Stimulated activated CD8-positive, alpha-beta memory T cell treated with anti-CD3 and anti-CD28 coated beads, Interleukin-15, amount 100 ng/mL, for 48 hours (primary cell): ENCODE data around the gene YPEL1.
A peak's percentile ranks its signal among the peaks of the same experiment; 100 is the strongest.

ENCODE experiments used
- DNase-seq, 2 donors: peaks; one replicate each; pipeline ENCODE4 v3.0.0-alpha.2; 2020; ENCODE audit warnings: low read depth in 2 of 2

YPEL1 gene, protein sequence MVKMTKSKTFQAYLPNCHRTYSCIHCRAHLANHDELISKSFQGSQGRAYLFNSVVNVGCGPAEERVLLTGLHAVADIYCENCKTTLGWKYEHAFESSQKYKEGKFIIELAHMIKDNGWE

DNA sequence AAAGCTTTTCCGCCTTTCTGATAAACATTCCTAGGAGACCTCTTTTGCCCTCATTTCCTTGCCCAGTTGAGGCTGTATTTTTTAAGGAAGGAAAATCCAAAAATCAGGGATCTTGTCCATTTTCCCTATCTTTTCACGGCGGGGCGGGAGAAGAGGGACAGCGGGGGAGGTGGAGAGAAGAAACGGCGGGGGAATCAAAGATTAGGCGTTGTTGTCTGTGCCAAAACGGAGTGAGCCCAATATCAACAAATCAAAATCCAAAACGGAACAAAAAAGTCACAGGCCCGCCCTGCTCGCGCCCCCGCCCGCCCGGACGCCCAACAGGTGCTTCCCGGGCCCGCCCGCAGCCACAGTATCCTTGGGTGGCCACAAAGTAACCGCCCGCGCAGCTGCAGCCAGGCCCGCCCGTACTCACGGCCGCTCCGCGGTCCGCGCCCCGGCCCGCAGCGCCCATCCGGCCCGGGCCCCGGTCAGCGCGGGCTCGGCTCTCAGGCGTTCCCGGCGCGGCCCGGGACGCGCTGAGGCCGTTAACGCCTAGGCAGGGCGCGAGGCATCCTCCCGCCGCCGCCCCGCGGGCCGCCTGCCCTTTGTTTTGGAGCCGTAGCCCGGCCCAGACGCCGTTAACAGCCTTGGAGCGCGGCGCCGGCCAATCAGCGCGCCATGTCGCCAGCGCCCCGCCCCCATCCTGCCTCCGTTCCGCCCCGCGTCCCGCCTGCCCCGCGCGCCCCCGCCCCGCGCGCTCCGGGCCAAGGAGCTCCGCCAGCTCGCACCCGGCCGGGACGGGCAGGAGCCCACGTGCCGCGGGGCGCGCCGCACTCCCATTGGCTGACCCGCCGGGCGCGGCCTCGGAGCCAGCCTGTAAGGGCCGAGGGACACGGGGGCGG is at the start of gene YPEL1:
Gene YPEL1, minus strand, starts transcription at position 595 of the 884 bp plus-strand sequence. CDS start 25,050 bp downstream, outside the sequence.
- DNase-seq = peak; percentile 90 to 93

DNA sequence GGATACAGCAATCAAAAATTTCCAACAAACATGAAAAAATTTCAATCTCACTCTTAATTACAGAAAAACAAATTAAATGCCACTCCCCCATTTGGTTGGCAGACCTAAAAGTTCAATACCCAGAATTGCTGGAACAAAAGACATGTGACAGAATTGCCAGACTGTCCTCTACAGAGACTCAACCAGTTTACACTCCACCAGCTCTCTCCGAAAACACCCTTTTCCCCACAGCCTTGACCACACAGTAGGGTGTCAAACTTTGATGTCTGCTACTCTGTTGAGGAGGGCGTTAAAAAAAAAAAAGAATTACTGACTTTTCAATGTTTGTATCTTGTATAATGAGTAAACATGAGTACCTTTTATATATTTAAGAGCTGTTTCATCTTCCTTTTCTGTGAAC is 44.7 kb upstream of the YPEL1 start:
- DNase-seq = no peak

DNA sequence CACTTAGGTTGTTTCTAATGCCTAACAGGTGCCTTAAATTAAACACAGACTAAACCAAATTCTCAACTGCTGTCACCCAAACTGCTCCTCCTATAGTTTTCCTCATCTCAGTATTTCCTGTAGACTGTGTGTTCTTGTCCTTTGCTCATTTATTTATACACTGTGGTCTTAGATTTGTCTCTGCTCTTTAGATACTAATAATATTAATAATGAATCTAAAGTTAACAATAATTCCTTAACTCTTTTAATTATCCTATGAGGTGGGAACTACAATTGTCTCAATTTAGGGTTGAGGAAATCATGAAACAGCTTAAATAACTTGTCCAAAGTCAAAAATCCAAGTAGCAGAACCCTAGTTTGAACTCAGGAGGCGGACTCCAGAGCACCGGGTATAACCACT is 43.9 kb upstream of the YPEL1 start:
- DNase-seq = no peak

DNA sequence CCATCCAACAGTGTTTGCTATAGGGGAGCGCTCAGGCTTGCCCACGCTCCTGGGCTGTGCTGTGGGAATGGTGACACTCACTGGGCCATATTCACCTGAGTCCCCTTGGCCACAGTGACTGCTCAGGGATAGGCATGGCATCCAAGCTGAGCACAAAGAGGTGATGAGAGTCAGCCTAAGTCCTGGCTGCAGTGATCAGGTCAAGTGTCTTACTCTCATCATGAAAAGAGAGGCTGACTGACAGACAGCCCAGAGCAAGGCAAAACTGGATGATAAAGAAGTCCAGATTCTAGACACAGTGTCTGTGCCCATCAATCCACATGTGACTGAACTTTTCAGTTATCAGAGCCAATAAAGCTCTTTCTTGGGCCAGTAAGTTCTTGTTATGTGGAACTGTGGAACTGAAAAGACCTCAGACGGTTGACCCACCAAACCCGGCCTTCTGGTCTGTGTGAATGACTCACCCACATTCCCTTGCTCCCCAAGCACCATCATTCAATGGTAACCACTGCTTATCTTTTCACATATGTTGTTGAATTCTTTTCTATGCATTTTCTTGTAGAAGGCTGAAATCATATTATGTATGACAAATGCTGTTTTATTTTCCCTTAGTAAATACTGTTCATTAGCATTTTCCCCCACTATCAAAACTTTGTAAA is 43.2 kb upstream of the YPEL1 start:
- no peak for DNase-seq

DNA sequence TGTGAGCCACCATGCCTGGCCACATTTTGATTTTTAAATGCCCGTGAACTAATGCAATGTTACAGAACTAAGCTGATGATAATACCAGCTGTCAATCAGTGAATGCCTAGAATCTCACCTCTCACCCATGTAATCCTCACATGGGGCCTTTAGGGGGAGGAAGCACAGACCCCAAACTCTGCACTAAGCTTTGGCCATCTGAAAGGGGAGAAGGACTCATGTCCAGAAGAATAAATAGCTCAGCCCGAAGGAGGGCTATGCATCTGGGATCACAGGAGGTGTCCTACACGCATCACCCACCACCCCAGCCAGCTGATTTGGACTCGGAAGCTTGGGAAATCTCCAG is 36.0 kb upstream of the YPEL1 start:
- no peak for DNase-seq

DNA sequence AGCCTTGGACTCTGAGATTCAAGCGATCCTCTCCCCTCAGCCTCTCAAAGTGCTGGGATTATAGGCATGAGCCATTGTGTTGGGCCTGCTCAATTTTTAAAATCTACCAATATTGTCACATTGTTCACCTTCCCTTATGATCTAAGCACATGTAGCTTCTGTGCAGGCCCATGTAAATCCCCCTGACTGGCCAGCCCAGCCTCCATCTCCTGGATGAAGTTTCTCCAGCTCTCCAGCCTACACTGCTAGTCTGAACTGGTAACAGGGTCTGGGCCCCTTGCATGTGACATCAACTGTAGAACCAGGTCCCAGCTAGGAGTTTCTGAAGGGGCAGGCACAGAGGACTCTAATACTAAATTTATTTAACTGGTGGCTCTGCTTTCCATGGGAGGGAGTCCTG is 32.8 kb upstream of the YPEL1 start:
- DNase-seq = no peak

DNA sequence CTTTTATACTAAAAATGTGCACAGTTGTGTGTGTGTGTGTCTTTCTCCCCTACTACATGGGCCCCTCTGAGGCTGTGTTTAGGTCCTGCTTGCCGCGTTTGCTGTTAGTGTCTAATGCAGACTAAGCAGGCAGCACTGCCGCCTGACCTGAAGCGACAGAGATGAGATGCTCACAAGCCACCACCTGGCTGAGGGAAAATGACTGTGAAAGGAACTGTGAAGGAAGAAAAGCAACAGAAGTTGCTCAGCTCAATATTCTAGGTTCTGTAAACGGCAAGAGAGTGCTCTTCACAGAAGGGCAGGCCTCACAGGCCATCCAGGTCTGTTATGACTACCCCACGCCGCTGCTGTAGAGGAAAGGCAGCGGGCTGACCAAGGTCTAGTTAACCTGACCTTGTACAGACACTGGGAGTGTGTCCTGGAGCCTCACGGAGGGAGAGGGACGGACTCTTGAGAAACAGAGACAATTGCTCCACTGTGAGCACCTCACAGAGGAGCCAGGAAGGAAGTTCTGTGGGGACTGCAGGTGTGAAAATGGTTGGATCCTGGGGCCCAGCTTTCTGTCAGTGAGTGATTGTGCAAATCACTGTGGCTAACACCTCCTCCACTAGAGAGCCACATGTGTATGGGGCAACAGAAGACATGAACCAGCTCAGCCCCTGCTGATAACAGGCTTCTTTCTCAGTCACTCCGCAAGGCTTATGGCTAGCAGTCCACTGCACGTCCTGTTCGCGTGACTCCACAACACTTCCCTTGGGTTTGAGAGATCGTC is 31.3 kb upstream of the YPEL1 start:
- peak; percentile 68 to 70 for DNase-seq

DNA sequence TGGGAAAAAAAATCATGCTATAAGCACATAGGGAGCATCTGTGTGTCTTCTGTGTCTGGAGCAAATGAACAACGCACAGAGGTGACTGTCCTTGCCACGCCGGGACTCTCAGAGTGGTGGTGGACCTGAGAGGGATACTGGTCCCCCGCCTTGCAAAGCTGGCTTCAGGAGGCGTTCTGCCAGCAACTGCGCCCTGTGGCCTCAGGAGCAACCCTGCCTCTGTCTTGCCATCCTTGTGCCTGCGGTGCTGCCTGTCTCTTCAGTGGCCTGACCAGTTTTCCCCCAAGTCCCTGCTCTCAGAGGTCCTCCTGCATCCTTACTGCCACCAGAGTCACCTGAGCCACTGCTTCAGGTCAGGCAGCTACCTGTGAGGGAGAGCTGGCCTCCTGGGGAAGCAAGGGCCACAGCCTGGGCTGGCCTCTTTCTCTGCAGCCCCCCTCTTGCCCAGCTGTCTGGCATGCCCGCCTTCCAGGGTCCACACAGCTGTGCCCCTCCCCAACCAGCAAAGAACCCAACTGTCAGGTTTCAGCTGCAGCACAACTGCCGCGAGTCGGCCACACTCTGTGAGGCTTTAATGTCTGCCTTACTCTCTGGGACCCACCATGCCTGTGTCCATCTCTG is 30.4 kb upstream of the YPEL1 start:
- DNase-seq = no peak

DNA sequence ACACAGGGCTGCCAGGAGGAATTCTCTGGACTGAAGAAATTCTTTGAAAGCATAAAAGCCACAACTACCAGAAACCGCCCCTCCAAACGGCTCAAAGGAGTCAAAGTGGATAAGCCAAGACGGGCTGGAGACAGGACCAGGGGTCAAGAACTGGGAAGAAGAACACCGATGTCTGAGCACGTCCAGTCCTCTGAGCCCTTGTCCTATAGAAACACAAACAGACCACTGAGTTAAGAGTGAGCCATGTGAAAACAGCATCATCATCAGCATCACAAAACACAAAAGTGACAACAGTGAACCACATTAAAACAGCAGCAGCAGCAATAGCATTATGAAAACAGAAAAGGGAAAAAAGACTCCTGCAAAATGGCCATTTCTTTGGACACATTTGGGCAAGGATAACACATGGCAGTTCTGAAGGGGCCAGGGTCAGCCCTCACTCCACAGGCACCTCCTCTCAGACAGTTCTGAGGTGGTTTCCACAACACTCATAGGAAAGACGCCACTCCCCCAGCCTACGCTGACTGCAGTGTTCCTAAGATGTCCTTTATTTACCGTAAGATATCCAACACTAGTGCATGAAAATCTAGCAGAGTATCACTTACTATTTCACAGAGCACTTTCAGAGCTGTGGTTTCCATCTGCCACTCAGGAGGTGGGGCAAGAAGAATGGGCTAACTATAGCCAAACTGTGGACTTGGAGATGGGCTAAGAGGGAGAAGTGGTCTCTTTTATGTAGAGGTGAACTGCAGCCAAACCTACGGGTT is 28.6 kb upstream of the YPEL1 start:
- no peak for DNase-seq

DNA sequence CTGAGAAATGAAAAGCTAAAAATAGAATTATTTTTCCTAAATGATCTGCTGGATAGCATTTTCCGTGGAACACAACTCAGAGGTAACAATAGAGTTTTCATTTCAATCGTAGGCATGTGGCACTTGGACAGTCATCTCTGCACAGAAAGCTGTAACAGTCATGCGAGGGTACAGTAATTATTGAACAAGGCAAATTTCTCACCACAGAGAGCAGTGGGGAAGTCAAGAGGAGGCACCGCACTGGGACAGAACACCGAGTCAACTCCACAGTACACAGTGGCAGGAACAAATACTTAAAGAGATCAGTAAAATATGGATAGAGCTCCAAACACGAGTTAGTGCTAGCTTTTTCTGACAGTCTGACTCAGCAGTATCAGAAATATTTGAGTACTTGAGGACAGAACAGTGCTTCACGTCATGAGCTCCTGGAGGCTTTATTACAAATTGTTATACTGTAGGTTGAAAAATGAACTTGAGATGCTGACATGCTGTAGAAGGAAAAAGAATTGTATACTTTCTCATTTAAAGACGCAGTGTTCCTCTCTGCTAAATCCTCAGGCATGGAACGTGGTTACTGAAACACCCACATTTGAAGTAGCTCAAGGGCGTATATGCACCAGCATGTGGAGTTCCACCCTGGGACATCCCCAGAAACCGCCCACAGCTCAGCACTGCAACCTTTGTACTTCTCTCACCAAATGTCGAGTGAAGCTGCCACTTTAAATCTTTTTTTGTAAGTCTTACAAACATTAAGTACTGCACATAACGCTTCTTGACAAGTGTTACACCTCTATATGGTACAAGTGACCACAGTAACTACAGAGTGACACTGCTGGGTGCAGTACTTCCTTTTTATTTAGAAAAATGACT is 27.4 kb upstream of the YPEL1 start:
- DNase-seq = peak; percentile 39 to 47

DNA sequence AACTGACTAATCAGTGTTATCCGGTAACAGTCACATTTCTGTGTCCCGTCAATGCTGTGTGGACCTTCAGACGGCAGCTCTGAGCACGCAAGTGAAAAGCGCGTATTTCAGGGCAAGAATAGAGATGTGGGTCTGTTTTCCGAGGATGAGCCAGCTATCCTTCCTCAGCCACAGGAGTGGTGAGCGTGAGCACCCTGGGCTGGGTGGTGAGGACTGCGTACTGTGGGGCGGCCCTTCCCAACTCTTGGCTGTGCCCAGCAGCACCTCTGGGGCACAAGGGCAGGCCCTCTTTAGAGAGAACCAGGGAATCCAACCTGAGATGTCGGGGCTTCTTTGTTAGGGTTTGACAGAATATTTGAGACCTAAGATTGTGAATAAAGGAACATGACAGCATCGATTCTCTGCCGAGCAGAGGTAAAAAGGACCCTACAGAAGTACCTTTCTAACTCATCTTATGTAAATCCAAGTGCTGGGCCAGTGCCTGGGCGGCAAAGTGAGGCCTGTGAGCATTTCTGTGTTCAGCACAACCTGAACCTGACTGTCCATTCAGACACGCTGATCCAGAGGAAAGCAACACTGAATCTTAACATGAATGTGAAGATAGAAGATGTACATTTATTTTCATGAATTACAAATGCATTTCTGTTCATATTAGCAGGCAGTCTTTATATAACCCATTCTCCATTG is 26.5 kb upstream of the YPEL1 start:
- no peak for DNase-seq

DNA sequence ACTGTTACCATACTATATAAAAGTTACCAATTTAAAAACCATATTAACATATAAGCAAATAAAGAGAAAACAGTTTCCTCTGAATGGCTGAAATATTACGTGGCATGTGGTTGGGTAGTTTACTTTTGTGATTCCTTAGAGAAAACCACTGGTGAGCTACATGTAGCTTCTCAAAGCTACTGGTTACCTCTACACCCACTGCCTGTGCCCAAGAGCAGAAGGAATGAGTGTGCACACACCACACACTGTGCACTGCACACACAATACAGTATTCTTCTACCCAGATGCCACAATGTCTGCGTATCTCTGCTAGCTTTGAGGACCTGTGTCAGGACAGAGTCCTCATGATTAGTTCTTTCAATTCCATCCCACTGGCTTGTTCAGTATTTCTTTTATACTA is 25.5 kb upstream of the YPEL1 start:
- DNase-seq = peak in 1 of 2 donors; percentile 38

DNA sequence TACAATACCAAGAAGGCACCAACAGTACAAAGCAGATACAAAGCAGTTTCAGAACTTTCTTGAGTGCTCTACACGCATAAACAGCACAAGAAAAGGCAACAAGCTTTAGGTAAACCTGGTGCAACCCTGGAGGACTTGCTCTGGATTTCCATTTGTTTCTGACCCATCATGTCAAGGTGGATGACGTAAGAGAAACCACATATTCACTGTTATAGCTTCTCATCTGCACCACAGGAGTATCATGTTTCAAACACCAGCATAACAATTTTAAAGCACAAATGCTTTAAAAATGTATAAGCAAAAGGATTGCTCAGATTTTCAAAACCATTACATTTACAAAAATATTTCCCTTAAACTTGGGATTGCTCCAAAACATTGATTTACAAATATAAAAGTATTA is 25.0 kb upstream of the YPEL1 start:
- DNase-seq = no peak

DNA sequence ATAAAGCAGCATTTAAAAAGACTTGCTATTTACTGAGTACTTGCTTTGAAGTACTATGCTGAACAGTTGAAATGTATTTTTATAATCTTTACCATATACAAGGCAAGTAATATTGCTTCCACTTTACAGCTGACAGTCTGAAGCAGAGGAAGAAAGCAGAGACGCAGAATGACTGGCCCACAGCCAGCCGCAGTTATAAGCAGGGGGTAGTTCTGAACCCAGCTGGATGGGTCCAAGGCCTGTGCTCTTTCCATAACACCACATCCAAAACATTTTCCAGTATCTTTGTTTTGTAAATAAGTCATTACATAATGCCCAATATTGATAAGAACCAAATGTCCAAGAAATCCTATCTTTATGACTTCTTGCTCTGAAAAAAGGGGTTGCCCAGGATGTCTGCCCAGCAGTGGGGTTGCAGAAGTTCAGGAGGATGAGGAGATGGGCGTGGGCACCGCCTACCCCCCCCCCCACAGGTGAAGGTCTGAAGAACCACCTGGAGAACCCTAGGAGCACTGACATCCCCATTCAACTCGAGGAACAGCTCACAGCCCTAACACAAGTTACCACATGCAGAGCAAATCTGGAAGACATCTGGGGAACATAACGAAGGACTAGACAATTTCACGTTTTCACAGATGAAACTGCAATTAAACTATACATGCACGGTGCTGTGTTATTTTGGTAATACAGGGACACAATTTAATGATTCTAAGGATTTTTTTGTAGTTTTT is 24.2 kb upstream of the YPEL1 start:
- no peak for DNase-seq

DNA sequence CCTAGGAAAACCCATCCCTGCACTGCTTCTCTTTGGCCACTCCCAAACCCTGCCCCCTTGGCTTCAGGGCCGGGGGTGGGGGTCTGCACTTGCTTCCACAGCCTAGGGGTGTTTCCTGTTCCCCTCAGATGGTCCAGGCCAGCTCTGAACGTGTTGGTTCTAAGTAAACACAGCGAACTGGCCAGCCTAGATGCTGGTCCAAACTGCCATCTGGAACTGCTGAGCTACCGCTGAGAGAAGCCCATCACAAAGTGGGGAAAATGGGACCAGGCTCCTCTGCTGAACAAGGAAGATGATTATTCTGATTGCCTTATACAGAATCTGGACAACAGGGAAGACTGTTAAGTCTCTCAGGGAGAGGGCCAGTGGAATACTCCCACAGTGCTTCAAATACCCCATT is 23.5 kb upstream of the YPEL1 start:
- no peak for DNase-seq

DNA sequence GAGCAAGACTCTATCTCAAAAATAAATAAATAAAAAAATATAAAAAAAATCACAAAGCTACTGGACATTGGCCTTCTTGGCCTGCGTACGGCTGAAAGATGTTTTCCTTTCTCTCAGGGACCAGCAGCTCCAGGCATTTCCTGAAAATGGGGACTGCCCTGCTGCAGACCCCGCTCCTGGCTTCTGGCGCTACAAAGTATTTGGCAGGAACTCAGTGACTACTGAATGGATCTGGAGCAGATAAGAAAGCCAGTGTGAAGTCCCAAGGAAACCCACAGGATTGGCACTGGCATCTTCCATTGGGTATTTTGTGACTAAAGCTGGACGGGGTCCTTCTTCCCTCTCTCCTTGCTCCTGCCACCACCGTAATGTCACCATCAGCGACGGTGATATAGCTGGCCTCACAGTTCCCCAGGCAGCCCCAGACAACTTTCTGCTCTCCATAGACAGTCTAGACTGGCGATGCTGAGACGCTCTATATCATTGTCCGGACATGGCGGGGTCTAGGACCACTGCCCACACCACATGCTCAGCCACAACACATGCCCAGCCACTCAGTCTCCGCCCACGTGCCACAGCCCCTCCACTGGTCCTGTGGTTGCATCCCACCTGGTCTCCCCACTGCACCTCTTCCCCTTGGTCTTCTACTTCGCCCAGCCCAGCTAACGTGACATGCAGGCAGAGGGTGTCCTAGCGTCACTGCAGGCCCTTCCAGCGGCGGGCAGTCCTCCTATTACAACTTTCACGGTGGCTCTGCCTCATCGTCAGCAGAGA is 22.7 kb upstream of the YPEL1 start:
- no peak for DNase-seq

DNA sequence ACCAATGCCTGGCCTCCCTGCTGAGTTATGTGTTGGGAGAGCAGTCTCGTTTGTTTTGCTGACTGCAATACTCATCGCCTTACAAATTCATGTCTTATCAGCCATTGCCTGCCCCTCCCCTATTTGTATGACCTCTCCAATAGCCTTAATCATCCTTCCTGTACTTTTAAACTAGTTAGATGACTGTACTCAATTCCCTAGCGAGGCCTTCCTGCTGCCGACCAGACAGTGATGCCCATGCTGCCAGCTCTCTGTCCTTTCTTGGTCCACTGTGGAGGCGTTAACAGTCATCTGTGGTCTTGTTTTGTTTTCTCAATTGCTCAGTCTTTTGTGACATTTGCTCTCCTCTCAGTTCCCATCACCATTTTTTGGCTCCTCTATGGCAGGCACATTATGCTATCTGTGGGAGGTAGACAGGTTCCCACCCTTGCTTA is 20.3 kb upstream of the YPEL1 start:
- DNase-seq = no peak

DNA sequence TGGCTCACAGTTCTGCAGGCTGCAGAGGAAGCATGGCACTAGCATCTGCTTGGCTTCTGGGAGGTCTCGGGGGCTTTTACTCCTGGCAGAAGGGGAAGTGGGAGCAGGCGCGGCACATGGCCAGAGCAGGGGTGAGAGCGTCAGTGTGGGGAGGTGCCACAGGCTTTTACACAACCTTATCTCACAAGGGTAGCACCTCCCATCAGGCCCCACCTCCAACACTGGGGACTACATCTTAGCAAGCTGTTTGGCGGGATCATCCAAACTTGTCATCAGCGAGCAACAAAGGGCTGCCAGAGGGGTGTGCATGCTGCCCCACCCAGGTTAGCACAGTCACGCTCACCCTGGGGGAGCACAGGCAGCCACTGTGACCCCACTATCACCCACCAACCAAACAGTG is 18.9 kb upstream of the YPEL1 start:
- no peak for DNase-seq
